ENCODE data around the gene COL5A3. TPM values are rescaled to one million over a fixed set of nuclear protein-coding genes. Genes with fewer than 3 reads are reported as not detected.
A peak's percentile ranks its signal among the peaks of the same experiment; 100 is the strongest.

Gene COL5A3
- total and polyA plus RNA-seq, 2 of the 13 experiments (the other 11 are each of a cell fraction or from before 2014, with no cell fraction given): 0.02 TPM; not detected in 1

DNA sequence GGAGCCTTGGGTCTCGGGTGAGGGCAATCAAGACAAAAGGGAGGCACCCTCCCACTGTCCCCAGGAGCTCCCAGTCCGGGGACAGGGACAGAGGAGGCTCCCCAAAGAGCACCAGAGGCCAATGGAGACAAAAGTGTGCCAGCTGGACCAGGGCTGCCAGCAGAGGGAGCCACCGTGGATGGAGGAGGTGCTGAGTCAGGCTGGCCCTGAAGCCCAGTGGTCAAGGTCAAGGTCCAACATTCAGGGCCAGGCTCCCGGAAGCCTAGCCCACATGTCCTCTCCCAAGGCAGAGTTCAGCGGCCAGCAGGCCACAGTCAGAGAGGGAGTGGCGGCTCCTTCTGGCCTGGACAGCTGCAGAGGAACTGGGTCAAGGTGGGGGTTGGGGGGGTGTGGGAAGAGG, 8.4 kb downstream of the COL5A3 start (continued):
- TF ChIP-seq MED1 (CRISPR knock-in tag; IDR thresholded peaks at IDR 0.05): peak; percentile 82
- TF ChIP-seq ZNF329 (CRISPR knock-in tag; IDR thresholded peaks at IDR 0.05; ENCODE audit: low read depth): no peak
- TF ChIP-seq DR1 (CRISPR knock-in tag; IDR thresholded peaks at IDR 0.05): no peak
- no peak for TF ChIP-seq IRF9 (CRISPR knock-in tag; IDR thresholded peaks at IDR 0.05; ENCODE audit: borderline replicate concordance)
- TF ChIP-seq ZNF7 (CRISPR knock-in tag; IDR thresholded peaks at IDR 0.05): no peak
- TF ChIP-seq ZNF18 (CRISPR knock-in tag; IDR thresholded peaks at IDR 0.05; ENCODE audit: insufficient replicate concordance): no peak
- peak; percentile 36; the same call in 1 of the 2 replicates for TF ChIP-seq TBX2 (CRISPR knock-in tag; IDR thresholded peaks at IDR 0.05; ENCODE audit: borderline replicate concordance)
- no peak for TF ChIP-seq ZNF652 (CRISPR knock-in tag; IDR thresholded peaks at IDR 0.05; ENCODE audit: borderline replicate concordance, low read depth)
- no peak for TF ChIP-seq NR3C1 (CRISPR knock-in tag; IDR thresholded peaks at IDR 0.05)
- TF ChIP-seq ATF3 (CRISPR knock-in tag; IDR thresholded peaks at IDR 0.05): no peak
- no peak for TF ChIP-seq ZNF354B (CRISPR knock-in tag; IDR thresholded peaks at IDR 0.05)
- TF ChIP-seq, protein P1, sequence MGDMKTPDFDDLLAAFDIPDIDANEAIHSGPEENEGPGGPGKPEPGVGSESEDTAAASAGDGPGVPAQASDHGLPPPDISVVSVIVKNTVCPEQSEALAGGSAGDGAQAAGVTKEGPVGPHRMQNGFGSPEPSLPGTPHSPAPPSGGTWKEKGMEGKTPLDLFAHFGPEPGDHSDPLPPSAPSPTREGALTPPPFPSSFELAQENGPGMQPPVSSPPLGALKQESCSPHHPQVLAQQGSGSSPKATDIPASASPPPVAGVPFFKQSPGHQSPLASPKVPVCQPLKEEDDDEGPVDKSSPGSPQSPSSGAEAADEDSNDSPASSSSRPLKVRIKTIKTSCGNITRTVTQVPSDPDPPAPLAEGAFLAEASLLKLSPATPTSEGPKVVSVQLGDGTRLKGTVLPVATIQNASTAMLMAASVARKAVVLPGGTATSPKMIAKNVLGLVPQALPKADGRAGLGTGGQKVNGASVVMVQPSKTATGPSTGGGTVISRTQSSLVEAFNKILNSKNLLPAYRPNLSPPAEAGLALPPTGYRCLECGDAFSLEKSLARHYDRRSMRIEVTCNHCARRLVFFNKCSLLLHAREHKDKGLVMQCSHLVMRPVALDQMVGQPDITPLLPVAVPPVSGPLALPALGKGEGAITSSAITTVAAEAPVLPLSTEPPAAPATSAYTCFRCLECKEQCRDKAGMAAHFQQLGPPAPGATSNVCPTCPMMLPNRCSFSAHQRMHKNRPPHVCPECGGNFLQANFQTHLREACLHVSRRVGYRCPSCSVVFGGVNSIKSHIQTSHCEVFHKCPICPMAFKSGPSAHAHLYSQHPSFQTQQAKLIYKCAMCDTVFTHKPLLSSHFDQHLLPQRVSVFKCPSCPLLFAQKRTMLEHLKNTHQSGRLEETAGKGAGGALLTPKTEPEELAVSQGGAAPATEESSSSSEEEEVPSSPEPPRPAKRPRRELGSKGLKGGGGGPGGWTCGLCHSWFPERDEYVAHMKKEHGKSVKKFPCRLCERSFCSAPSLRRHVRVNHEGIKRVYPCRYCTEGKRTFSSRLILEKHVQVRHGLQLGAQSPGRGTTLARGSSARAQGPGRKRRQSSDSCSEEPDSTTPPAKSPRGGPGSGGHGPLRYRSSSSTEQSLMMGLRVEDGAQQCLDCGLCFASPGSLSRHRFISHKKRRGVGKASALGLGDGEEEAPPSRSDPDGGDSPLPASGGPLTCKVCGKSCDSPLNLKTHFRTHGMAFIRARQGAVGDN (CRISPR knock-in tag; IDR thresholded peaks at IDR 0.05): peak; percentile 69
- TF ChIP-seq ZNF780A (CRISPR knock-in tag; IDR thresholded peaks at IDR 0.05): no peak
- TF ChIP-seq SP4 (CRISPR knock-in tag; IDR thresholded peaks at IDR 0.05): peak; percentile 51; the same call in 1 of the 2 replicates
- no peak for TF ChIP-seq ZNF546 (CRISPR knock-in tag; conservative IDR thresholded peaks at IDR 0.05)
- TF ChIP-seq JUN (CRISPR knock-in tag; IDR thresholded peaks at IDR 0.05): no peak
- TF ChIP-seq ZFY (CRISPR knock-in tag; IDR thresholded peaks at IDR 0.05): peak; percentile 43; the same call in 1 of the 2 replicates
- no peak for TF ChIP-seq ZNF460 (CRISPR knock-in tag; IDR thresholded peaks at IDR 0.05; ENCODE audit: borderline replicate concordance)
- TF ChIP-seq PITX1 (CRISPR knock-in tag; IDR thresholded peaks at IDR 0.05): peak; percentile 75
- TF ChIP-seq SP2 (CRISPR knock-in tag; IDR thresholded peaks at IDR 0.05): no peak
- no peak for TF ChIP-seq MNT (IDR thresholded peaks at IDR 0.05)
- no peak for TF ChIP-seq ZNF264 (CRISPR knock-in tag; IDR thresholded peaks at IDR 0.05)
